GM19025 (cell line): ENCODE measurements around the gene PIGU.

Experiments used
- ATAC-seq: cut with Tn5 transposase; IDR thresholded peaks from one replicate; pipeline ENCODE4 v1.9.1; 2021; ENCODE audit warnings: mild to moderate bottlenecking, low read depth, moderate library complexity; ENCODE audit not compliant: unreplicated experiment

PIGU gene

GRCh38 chr20:34560141-34560523 is 116.8 kb downstream of the PIGU start:
- no peak for ATAC-seq

- no peak for ATAC-seq
Observed at GRCh38 chr20:34559311-34560140, 117.4 kb downstream of the PIGU start.

DNA sequence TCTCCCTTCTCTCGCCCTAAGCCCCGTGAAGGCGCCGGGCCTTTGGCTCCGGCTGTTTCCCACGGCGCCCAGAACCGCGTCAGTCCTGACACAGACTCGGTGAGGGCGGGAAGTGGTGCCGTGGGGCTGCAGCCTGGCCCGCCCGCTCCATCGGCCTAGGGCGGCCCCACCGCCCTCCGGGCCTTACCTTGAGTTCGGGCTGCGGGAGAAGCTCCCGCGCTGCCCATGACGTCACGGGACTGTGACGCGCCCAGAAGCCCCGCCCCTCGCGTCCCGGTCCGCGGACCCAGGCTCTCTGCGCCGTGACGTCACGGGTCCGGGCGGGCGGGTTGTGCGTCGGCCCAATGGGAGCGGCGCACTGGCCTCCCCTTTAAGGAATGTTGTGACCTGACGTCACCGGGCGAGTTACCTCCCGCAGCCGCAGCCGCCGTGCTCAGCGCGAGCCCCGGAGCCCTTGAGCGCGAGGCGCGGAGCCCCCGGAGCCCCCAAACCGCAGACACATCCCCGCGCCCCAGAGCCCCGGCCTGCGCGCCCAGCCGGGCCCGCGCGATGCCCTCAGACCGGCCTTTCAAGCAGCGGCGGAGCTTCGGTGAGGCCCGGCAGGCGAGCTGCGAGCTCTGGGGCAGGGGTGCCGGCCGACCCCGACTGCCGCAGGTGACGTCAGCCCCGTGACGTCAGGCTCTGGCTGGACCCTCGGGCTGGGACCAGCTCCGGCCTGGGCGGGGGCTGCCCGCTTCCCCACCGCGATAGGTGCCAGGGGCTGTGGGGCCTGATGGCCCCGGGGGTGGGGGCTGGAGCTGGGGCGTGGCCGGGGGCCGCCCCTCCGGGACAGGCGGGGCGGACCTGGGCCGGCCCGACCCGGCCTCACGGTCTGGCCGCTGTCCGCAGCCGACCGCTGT is 118.3 kb downstream of the PIGU start, which contains the start of gene MAP1LC3A:
TSS of gene MAP1LC3A (plus strand) at position 399 of the 899 bp plus-strand sequence. CDS start at position 550, 151 bp downstream.
- ATAC-seq: peak; percentile 76

DNA sequence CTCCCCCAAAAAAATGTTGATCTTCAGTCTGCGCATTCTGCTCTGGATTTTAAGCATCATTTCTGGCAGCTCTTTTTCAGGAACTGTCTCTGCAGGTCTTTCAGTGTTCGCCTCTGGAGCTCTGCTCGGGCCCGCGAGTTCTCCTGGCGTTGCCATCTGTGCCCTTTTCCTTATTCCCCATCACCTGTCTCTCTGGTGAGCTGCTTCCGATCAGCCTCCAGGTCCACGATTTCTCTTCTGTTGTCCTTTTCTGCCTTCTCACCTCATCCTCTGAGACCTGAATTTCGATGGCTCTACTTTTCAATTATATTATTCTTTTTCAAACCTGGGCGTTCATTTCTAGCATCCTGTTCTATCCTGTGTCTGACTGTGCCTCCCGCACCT is 119.0 kb downstream of the PIGU start:
- no peak for ATAC-seq

DNA sequence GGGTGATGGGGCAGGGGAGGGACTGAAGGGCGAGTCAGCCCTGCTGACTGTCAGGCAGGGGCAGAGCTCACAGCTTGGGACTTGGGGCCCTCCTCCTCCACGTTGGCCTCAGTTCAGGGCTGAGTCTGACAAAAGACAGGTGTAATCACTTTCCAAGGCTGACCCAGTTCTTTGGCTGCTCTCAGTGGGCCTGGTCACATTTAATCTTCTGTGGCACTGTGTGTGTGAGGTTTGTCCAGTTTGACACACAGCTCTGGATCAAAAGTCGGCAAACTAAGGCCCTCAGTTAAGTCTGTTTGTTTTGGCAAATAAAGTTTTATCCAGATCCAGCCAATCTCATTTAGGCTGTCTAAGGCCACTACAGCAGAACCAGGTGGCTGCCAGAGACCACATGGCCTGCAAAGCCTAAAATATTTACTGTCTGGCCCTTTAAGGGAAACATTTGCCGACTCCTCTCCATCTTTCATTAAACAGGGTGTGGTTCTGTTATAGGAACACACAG is 123.5 kb downstream of the PIGU start:
- no peak for ATAC-seq

DNA sequence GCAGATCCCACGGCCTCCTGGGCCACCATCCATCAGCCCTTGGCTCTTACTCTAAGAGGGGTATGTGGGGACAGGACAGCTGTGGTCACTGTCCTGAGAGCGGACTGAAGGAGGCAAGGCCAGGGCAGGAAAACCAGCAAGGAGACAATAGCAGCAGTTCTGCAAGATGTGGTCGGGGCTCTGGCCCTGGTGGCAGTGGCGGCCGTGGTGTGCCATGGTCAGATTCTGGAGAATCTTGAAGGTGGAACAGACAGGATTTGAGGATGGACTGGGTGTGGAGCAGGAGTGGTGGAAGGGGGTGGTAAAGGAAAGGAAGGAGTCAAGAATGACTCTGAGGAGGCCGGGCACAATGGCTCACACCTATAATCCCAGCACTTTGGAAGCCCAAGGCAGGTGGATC is 124.3 kb downstream of the PIGU start:
- no peak for ATAC-seq

- no peak for ATAC-seq
Observed at GRCh38 chr20:34549929-34550305, 127.0 kb downstream of the PIGU start.

DNA sequence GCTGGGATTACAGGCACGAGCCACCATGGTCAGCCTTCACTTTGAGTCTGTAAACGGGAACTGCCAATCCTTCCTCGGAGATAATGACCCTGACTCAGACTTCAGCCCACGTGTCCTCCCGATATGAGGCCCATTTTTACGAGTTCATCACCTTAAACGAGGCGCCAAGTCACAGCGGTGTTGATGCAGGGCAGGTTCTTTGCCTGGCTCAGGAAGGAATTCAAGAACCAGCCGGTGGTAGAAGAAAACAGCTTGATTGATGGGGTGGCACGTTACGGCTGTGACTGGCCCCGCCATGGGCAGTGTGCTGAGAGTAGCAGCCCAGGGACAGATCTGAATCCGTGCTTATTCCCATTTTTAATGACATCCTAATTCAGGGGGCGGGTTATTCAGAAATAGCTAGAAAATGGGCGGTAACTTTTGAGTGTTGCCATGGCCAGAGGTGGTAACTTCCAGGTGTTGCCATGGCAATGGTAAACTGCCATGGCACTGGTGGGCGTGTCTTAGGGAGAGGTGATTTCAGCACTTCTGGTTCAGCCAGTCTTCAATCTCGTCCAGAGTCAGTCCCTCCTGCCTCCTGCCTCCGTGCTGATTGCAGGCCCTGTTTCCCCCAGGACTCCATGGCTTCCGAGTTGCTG is 127.5 kb downstream of the PIGU start:
- ATAC-seq: no peak

GRCh38 chr20:34547844-34548613 is 128.9 kb downstream of the PIGU start:
- no peak for ATAC-seq

DNA sequence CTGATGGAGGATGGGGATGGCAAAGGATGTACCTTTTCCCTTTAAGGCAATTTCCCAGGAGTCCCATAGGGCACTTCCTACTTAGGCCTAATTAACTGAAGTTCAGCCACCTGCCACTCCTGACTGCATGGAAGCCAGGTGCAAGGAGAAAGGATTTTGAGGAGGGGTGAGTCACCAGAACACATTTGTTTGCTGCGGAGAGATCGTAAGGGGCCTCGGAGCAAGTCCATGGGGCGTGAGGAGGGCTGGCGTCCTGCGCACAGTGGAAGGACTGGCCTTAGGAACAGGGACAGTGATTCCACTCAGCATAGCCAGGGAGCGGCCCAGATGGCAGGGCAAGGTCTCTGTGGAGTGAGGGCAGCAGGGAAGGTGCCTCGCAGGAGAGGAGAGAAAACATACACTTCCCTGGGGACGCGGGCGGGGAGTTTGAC is 130.1 kb downstream of the PIGU start:
- ATAC-seq: no peak

DNA sequence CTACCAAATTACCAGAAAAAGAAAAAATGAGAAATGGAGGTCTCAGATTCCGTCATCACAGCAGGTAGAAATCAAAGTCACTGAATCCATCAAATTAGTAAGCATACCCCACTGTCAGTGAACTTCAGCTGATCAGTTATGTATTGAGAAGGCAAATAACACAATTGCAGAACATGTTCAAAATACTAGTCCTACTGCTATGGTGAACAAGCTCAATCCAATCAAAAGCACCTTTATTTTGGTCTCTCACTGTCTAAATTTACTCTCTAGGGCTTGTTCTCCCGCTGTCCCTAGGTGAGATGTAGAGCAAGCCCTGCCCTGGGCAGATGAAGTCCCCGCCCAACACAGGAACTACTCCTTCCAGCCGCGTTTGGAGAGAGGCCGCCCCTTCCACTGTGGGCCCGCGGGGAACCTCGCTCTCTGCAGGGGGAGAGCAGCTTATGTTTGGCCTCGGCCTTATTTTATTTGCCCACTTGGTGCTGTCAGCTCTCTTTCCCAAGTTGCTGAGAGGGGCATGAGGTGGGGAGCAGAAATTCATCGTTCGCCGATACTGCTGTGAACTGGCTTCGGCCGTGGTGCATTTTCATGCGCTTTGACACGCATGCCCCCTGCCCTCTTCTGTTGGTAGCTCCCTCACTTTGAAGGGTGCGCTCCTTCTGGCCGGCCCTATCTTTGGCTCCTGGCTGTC is 132.6 kb downstream of the PIGU start:
- no peak for ATAC-seq

- ATAC-seq: no peak
Observed at GRCh38 chr20:34543463-34544056, 133.3 kb downstream of the PIGU start.

DNA sequence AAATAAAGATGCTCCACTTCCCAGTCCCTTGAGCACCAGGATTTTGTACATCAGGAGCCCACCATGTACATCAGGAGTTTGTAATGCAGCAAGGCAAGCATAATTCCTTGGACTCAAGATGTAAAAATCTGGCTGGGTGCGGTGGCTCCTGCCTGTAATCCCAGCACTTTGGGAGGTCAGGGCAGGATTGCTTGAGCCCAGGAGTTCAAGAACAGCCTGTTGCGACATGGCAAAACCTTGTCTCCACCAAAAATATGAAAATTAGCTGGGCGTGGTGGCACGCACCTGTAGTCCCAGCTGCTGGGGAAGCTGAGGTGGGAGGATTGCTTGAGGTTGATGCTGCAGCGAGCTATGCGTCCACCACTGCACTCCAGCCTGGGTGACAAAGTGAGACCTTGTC is 134.5 kb downstream of the PIGU start:
- ATAC-seq: no peak

DNA sequence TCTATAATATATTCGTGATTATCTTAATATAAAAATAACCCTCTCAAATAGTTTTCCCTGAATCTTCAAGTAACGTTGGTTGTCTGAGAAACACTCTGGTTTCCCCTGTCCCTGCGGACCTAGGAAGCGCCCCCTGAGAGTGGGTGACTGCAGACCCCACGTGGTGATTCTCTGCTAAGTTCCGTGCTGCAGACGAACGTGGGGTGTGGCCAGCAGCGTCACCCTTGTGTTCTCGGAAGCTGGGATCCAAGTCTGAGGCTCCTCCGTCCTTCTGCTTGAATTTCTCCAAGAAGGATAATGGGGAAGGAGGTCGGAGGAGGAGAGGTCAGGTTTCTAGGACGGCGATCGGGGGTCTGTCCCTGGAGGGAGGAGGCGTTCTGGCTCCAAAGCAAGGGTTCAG is 135.0 kb downstream of the PIGU start:
- ATAC-seq: no peak

GRCh38 chr20:34541264-34541901 is 135.5 kb downstream of the PIGU start:
- no peak for ATAC-seq

DNA sequence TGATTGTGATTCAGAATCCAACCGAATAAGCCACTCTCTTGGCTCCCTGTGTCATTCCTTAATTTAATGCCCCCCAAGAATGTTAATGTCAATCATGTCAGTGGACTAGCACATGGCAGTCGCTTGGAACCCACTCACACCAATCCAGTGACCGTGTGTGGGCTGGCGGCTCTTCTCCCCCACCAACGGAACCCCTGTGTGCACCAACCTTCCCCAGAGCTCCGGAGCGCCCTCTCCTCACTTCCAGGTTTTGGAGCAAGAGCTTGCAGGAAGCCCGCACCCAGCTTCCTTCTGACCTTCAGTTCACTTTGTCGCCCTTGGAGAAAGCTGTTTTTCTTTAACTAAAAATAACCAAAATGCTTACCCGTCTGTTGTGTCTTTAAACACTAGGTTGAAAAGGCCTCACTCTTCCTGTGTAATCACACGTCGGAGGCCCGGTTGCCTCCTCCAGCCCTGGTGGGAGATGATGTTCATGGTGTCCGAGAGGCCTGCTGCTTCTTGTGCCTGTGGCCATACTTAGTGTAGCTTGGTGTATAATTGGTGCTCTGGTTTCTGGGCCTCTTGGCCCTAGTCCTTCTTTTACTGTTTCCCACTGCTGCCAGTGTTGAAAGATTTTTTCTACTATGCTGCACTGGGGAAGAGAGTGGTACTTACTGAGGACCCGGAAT is 136.2 kb downstream of the PIGU start:
- ATAC-seq: no peak

DNA sequence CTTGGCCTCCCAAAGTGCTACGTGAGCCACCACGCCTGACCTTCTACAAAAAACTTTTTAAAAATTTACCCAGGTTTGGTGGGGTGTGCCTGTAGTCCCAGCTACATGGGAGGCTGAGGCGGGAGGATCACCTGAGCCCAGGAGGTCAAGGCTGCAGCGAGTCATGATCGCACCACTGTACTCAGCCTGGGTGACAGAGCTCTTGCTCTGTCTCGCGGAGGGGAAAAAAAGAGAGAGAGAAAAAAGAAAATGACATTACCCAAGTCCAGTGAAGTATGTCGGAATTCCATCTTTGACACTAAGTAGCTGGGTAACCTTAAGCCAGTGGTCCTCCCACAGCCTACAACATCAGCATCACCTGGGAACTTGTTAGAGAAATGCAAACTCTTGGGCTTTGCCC is 137.1 kb downstream of the PIGU start:
- no peak for ATAC-seq

DNA sequence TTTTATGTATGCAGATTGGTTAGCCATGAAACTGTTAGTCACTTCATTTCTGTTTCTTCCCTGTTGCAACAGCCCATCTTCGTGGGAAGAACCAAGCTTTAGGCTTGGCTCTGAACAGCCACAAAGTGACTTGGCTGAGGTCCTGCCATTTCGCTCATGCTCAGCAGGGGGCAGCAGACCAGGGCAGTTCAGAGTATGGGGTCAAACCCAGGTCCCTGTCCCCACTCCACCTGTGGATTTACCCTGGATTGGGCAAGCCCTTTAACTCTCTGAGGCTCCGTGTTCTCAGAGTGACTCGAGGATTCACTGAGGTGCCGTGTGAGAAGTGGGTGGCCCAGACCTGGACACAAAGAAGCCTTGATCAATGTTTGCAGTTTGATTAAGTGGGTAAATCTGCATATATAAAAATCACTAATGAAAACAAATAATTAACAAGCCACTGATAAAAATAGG is 138.2 kb downstream of the PIGU start:
- ATAC-seq: no peak
